C4-2B (cell line): ENCODE measurements around the gene CD96.

ENCODE experiments used
- H3K27ac ChIP-seq: fragments of 450-650 bp; 2 replicates; pipeline ENCODE4 v1.5.1; 2017
- ZFX ChIP-seq: fragments of 450-650 bp; IDR thresholded peaks from 2 replicates; pipeline ENCODE4 v1.6.1; 2017
- TF ChIP-seq, protein P1 (sequence below): fragments of 450-650 bp; conservative IDR thresholded peaks from 2 replicates; pipeline ENCODE4 v1.5.1; 2017; ENCODE audit warnings: mild to moderate bottlenecking

CD96 gene, protein sequence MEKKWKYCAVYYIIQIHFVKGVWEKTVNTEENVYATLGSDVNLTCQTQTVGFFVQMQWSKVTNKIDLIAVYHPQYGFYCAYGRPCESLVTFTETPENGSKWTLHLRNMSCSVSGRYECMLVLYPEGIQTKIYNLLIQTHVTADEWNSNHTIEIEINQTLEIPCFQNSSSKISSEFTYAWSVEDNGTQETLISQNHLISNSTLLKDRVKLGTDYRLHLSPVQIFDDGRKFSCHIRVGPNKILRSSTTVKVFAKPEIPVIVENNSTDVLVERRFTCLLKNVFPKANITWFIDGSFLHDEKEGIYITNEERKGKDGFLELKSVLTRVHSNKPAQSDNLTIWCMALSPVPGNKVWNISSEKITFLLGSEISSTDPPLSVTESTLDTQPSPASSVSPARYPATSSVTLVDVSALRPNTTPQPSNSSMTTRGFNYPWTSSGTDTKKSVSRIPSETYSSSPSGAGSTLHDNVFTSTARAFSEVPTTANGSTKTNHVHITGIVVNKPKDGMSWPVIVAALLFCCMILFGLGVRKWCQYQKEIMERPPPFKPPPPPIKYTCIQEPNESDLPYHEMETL

DNA sequence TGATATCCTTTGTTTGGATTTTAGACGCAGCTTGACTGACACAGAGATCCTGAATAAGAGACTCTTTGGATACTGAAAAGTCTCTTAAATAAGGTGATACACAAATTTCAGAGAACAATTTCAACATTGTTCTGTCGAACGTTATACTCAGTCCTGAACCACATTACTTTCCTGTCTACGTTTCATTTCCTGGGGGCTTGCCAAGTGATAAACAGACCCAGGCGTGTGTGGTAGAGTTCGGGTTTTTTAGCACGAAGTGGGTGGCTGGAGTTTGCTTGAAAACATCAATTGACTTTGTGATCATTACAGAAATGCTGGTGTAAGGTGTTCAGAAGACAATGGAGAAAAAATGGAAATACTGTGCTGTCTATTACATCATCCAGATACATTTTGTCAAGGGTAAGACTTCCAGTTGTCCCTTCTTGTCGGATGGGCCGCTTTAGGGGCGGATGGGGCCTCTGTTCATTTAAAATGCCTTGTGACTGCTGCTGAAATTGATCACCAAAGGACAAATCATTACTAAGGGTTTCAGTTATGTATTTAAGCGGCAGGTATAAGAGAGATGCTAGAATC is at the start of gene CD96:
CD96 (plus strand) TSS at position 287 of the 573 bp plus-strand sequence; CDS start at position 339, 52 bp downstream.
- no peak within 1 kb of the TSS for H3K27ac ChIP-seq
- TF ChIP-seq ZFX: no peak
- TF ChIP-seq, protein P1, sequence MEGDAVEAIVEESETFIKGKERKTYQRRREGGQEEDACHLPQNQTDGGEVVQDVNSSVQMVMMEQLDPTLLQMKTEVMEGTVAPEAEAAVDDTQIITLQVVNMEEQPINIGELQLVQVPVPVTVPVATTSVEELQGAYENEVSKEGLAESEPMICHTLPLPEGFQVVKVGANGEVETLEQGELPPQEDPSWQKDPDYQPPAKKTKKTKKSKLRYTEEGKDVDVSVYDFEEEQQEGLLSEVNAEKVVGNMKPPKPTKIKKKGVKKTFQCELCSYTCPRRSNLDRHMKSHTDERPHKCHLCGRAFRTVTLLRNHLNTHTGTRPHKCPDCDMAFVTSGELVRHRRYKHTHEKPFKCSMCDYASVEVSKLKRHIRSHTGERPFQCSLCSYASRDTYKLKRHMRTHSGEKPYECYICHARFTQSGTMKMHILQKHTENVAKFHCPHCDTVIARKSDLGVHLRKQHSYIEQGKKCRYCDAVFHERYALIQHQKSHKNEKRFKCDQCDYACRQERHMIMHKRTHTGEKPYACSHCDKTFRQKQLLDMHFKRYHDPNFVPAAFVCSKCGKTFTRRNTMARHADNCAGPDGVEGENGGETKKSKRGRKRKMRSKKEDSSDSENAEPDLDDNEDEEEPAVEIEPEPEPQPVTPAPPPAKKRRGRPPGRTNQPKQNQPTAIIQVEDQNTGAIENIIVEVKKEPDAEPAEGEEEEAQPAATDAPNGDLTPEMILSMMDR: no peak

DNA sequence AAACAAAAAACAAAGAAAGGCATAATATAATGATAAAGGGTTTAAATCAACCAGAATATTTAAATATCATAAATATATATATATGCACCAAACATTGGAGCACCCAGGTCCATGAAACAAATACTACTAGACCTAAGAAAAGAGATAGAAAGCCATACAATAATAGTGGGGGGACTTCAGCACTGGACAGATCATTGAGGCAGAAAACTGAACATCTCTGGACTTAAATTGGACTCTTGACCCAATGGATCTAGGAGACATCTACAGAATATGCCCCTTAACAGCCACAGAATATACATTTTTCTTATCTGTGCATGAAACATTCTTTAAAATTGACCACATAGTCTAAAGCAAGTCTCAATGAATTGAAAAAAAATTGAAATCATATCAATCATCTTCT is 48.7 kb upstream of the CD96 start:
- TF ChIP-seq, protein P1: no peak
- TF ChIP-seq ZFX: no peak
- no peak overlapping the region for H3K27ac ChIP-seq

DNA sequence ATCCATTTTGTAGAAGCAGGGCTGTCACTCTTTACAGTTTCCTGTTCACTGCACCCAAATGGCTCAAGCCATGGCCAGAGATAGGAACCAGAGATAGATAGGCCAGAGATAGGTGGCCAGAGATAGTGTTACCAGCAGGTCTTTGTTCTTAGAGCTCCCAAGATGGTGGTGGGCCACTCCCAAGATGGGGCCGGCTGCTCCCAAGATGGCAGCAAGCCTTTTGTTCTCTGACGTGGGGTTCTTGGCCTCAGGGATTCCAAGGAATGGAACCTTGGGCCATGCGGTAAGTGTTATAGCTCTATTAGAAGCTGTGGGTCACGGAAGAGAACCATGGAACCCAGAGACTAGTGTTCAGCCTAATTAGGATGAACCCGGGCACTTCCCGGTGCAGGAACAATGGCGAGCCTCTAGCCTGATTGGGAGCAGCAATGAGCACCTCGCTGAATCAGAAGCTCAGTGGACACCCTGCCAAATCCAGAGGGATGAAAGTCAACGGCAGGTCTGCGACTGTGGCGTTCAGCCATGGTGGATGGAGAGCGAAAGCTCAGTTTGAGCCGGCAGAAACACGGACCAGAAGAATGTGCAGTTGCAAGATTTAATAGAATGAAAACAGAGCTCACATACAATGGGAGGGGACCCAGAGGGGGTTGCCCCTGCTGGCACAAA is 45.0 kb upstream of the CD96 start:
- TF ChIP-seq, protein P1: no peak
- no peak for TF ChIP-seq ZFX
- H3K27ac ChIP-seq: peak overlapping the region; percentile 48; the same call in 1 of the 2 replicates

DNA sequence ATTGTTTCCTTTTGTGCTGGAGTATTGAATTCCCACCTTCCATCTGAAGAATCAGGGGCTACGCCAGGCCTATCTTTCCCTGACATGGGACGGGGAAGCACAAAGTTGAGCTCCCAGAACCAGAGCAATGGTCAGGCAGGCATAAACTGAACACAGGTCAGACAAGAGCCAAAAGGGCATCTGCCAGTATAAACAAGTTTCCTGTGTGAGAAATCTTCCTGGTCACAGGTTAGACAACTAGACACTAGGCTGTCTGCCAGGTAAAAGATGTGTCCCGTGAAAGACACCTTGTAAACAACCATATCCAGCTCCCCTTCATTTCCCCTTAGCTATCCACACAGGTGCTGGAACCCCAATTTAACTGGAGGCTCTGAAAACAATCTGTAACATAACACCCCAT is 44.0 kb upstream of the CD96 start:
- TF ChIP-seq ZFX: no peak
- TF ChIP-seq, protein P1: no peak
- H3K27ac ChIP-seq: peak overlapping the region; percentile 48; the same call in 1 of the 2 replicates

DNA sequence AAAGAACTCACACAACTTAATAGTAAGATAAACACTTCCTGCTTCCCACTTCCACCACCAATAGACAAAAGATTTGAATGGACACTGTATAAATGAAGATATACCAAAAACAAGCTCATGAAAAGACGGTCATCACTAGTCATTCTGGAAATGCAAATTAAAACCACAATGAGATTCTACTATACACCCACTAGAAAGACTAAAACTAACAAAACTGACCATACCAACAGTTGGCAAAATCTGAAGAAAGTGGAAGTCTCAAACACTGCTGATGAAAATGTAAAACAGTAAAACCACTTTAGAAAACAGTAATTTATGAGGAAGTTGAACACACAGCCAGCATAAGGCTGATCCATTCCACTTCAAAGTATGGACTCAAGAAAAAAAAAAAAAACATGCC is 35.6 kb upstream of the CD96 start:
- H3K27ac ChIP-seq: no peak overlapping the region
- no peak for TF ChIP-seq ZFX
- TF ChIP-seq, protein P1: no peak

DNA sequence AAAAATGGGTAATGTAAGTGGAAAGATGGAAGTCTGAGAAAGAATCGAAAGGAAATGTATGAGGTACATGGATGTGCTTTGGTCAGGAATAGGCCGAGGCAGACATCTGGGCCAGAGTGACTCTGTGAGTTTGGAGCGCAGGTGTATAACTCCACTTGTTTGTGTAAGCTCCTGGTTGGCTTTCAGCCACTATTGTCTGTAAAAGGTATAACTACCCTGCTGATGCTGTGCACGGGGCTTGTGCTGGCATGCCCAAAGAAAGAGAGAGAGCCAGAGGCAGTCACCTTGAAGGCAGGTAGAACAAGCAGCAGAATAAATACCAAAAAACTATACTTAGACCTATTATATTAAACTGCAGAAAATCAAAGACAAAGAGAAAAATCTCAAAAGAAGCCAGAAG is 32.7 kb upstream of the CD96 start:
- TF ChIP-seq ZFX: no peak
- TF ChIP-seq, protein P1: no peak

More for the DNA sequence above, 32.7 kb upstream of the CD96 start:
- no peak overlapping the region for H3K27ac ChIP-seq
